ENCODE data around the gene MAPK9.
A peak's percentile ranks its signal among the peaks of the same experiment; 100 is the strongest.

MAPK9 gene

GRCh38 chr5:180201051-180201987 lies 90.6 kb downstream of the MAPK9 start:
- peak in 1 of 5 experiments; percentile 10 for DNase-seq

- DNase-seq, result no peak
Observed at GRCh38 chr5:180199390-180199789, 92.5 kb downstream of the MAPK9 start.

GRCh38 chr5:180198208-180198607 lies 93.7 kb downstream of the MAPK9 start:
- DNase-seq, result no peak

- DNase-seq, result no peak
Observed at GRCh38 chr5:180197016-180197702, 94.7 kb downstream of the MAPK9 start.

- DNase-seq, result no peak
Observed at GRCh38 chr5:180194410-180195345, 97.2 kb downstream of the MAPK9 start.

GRCh38 chr5:180193749-180194375 lies 98.0 kb downstream of the MAPK9 start:
- no peak for DNase-seq

GRCh38 chr5:180191716-180192115 lies 100.2 kb downstream of the MAPK9 start:
- DNase-seq, result no peak

GRCh38 chr5:180187767-180188166 lies 104.1 kb downstream of the MAPK9 start:
- no peak for DNase-seq
